HAP-1 (cell line): ENCODE measurements around the gene HOXA3.

ENCODE experiments used
- DNase-seq, 2 experiments: peaks; one replicate each; pipeline ENCODE4 v3.0.0-alpha.2; 2016 to 2020; ENCODE audit warnings: low spot score in 2 of 2
- H3K27me3 ChIP-seq: fragments of 250-450 bp; sonication (Bioruptor Pico); 2 replicates; pipeline ENCODE4 v1.5.1; 2020; ENCODE audit warnings: low read depth, mild to moderate bottlenecking, moderate library complexity
- H3K36me3 ChIP-seq: fragments of 250-450 bp; sonication (Bioruptor Pico); replicated peaks from 2 replicates; pipeline ENCODE4 v1.5.1; 2020; ENCODE audit warnings: mild to moderate bottlenecking
- H3K4me1 ChIP-seq: fragments of 250-450 bp; sonication (Bioruptor Pico); 2 replicates; pipeline ENCODE4 v1.5.1; 2020; ENCODE audit warnings: mild to moderate bottlenecking
- H3K4me3 ChIP-seq: fragments of 250-450 bp; sonication (Bioruptor Pico); 2 replicates; pipeline ENCODE4 v1.5.1; 2020; ENCODE audit warnings: mild to moderate bottlenecking, moderate library complexity
- H3K9me3 ChIP-seq: fragments of 250-450 bp; sonication (Bioruptor Pico); 2 replicates; pipeline ENCODE4 v1.5.1; 2020; ENCODE audit warnings: mild to moderate bottlenecking, moderate library complexity
- in situ Hi-C: fragments of 300-500 bp; cut with MboI; formaldehyde crosslinking; loops from 3 replicates; pipeline ENCODE4 v1.14.3; 2020; ENCODE audit warnings: low sequenced_read_pairs, inconsistent platforms, mixed read lengths

HOXA3 gene

GRCh38 chr7:27163288-27164044 is 11.1 kb upstream of the HOXA3 start:
- in situ Hi-C loops, result loop anchor here (25.0 kb wide), 1 partner anchor 951 kb away; the partner anchor contains the start of genes CBX3 and HNRNPA2B1
- DNase-seq, result peak in 1 of 2 experiments; percentile 53
- Histone ChIP-seq H3K36me3 (peaks cover 37% of the 10 kb centered on the region), H3K27me3 (no peaks in the 10 kb centered on the region), H3K4me1 (peaks cover 19% of the 10 kb centered on the region), H3K9me3 (no peaks in the 10 kb centered on the region), H3K4me3 (peak overlapping the region; percentile 70)

- Histone ChIP-seq H3K27me3 (no peaks in the 10 kb centered on the region), H3K4me3 (peak overlapping the region; percentile 70), H3K36me3 (peaks cover 33% of the 10 kb centered on the region), H3K4me1 (peaks cover 25% of the 10 kb centered on the region), H3K9me3 (no peaks in the 10 kb centered on the region)
- in situ Hi-C loops, result loop anchor here (25.0 kb wide), 1 partner anchor 950 kb away; the partner anchor contains the start of genes CBX3 and HNRNPA2B1
- peak in 1 of 2 experiments; percentile 60 for DNase-seq
Observed at GRCh38 chr7:27162561-27163287, 10.3 kb upstream of the HOXA3 start.

- H3K4me1 ChIP-seq, result peaks cover 30% of the 10 kb centered on the region
- peak overlapping the region; percentile 70 for H3K4me3 ChIP-seq
- H3K36me3 ChIP-seq, result peaks cover 30% of the 10 kb centered on the region
- no peaks in the 10 kb centered on the region for H3K9me3 ChIP-seq
- in situ Hi-C loops, result loop anchor here (25.0 kb wide), 1 partner anchor 950 kb away; the partner anchor contains the start of genes CBX3 and HNRNPA2B1
- no peaks in the 10 kb centered on the region for H3K27me3 ChIP-seq
- DNase-seq, result peak; percentile 42 to 58
Observed at GRCh38 chr7:27161721-27162560, 9.6 kb upstream of the HOXA3 start.

- peak overlapping the region; percentile 70 for H3K4me3 ChIP-seq
- H3K9me3 ChIP-seq, result no peaks in the 10 kb centered on the region
- in situ Hi-C loops, result loop anchor here (25.0 kb wide), 1 partner anchor 949 kb away; the partner anchor contains the start of genes CBX3 and HNRNPA2B1
- peak; percentile 50 to 74 for DNase-seq
- no peaks in the 10 kb centered on the region for H3K27me3 ChIP-seq
- peaks cover 30% of the 10 kb centered on the region for H3K4me1 ChIP-seq
- H3K36me3 ChIP-seq, result peaks cover 30% of the 10 kb centered on the region
Observed at GRCh38 chr7:27161214-27161720, 8.9 kb upstream of the HOXA3 start.

GRCh38 chr7:27160546-27161213 is 8.3 kb upstream of the HOXA3 start:
- no peaks in the 10 kb centered on the region for H3K27me3 ChIP-seq
- H3K4me3 ChIP-seq, result peak overlapping the region; percentile 70
- peaks cover 30% of the 10 kb centered on the region for H3K4me1 ChIP-seq
- DNase-seq, result peak; percentile 84 to 94
- peaks cover 30% of the 10 kb centered on the region for H3K36me3 ChIP-seq
- in situ Hi-C loops, result loop anchor here (25.0 kb wide), 1 partner anchor 948 kb away; the partner anchor contains the start of genes CBX3 and HNRNPA2B1
- no peaks in the 10 kb centered on the region for H3K9me3 ChIP-seq

- Histone ChIP-seq H3K27me3 (no peaks in the 10 kb centered on the region), H3K4me1 (peaks cover 30% of the 10 kb centered on the region), H3K9me3 (no peaks in the 10 kb centered on the region), H3K36me3 (peaks cover 30% of the 10 kb centered on the region), H3K4me3 (peak overlapping the region; percentile 70)
- in situ Hi-C loops, result loop anchor here (25.0 kb wide), 1 partner anchor 948 kb away; the partner anchor contains the start of genes CBX3 and HNRNPA2B1
- peak in 1 of 2 experiments; percentile 57 for DNase-seq
Observed at GRCh38 chr7:27160145-27160545, 7.8 kb upstream of the HOXA3 start.

- DNase-seq, result peak in 1 of 2 experiments; percentile 65
- H3K27me3 ChIP-seq, result no peaks in the 10 kb centered on the region
- no peaks in the 10 kb centered on the region for H3K9me3 ChIP-seq
- H3K4me3 ChIP-seq, result peak overlapping the region; percentile 70
- H3K36me3 ChIP-seq, result peaks cover 32% of the 10 kb centered on the region
- in situ Hi-C loops, result loop anchor here (5.0 to 25.0 kb wide), 4 partner anchors 302 to 1302 kb away; partner anchors contain the start of genes CBX3 and HNRNPA2B1
- peaks cover 34% of the 10 kb centered on the region for H3K4me1 ChIP-seq
Observed at GRCh38 chr7:27159266-27160144, 7.1 kb upstream of the HOXA3 start.

GRCh38 chr7:27158436-27159265 is 6.3 kb upstream of the HOXA3 start:
- peaks cover 27% of the 10 kb centered on the region for H3K36me3 ChIP-seq
- in situ Hi-C loops, result loop anchor here (5.0 to 25.0 kb wide), 4 partner anchors 301 to 1301 kb away; partner anchors contain the start of genes CBX3 and HNRNPA2B1
- peaks cover 34% of the 10 kb centered on the region for H3K4me1 ChIP-seq
- H3K9me3 ChIP-seq, result no peaks in the 10 kb centered on the region
- H3K4me3 ChIP-seq, result peak overlapping the region; percentile 70
- peak in 1 of 2 experiments; percentile 61 for DNase-seq
- H3K27me3 ChIP-seq, result no peaks in the 10 kb centered on the region

GRCh38 chr7:27157702-27158431 is 5.5 kb upstream of the HOXA3 start:
- Histone ChIP-seq H3K9me3 (no peaks in the 10 kb centered on the region), H3K27me3 (no peaks in the 10 kb centered on the region)
- peak in 1 of 2 experiments; percentile 72 for DNase-seq

GRCh38 chr7:27156916-27157701 is 4.7 kb upstream of the HOXA3 start:
- H3K4me3 ChIP-seq, result peak overlapping the region; percentile 70
- no peaks in the 10 kb centered on the region for H3K9me3 ChIP-seq
- peak in 1 of 2 experiments; percentile 45 for DNase-seq
- in situ Hi-C loops, result loop anchor here (5.0 to 25.0 kb wide), 4 partner anchors 300 to 1300 kb away; partner anchors contain the start of genes CBX3 and HNRNPA2B1
- no peaks in the 10 kb centered on the region for H3K27me3 ChIP-seq
- peaks cover 44% of the 10 kb centered on the region for H3K4me1 ChIP-seq
- H3K36me3 ChIP-seq, result peaks cover 11% of the 10 kb centered on the region

More at GRCh38 chr7:27157702-27158431, 5.5 kb upstream of the HOXA3 start:
- Histone ChIP-seq H3K4me1 (peaks cover 41% of the 10 kb centered on the region), H3K4me3 (peak overlapping the region; percentile 70), H3K36me3 (peaks cover 19% of the 10 kb centered on the region)
- in situ Hi-C loops, result loop anchor here (5.0 to 25.0 kb wide), 4 partner anchors 301 to 1301 kb away; partner anchors contain the start of genes CBX3 and HNRNPA2B1
